Fibroblast of lung (primary cell): Measurements from ENCODE around the gene TCP11.

ENCODE experiments used
- EZH2 ChIP-seq: IDR thresholded peaks from 2 replicates; pipeline ENCODE4 v1.5.1; 2012; ENCODE audit warnings: low read length, control low read depth, mild to moderate bottlenecking; ENCODE audit errors: missing control alignments
- TF ChIP-seq, protein P1 (sequence below), 2 donors: IDR thresholded peaks in 1 of 2; conservative IDR thresholded peaks in 1 of 2; 1 replicate in 1 of 2; 2 replicates in 1 of 2; pipeline ENCODE4 v1.5.1; 2011 to 2012; ENCODE audit warnings: low read length in 2 of 2, control low read depth in 1 of 2, inconsistent platforms in 1 of 2, low read depth in 1 of 2, mild to moderate bottlenecking in 1 of 2

GRCh38 chr6:35161266-35161665 lies 20.1 kb upstream of the TCP11 start:
- TF ChIP-seq, protein P1, sequence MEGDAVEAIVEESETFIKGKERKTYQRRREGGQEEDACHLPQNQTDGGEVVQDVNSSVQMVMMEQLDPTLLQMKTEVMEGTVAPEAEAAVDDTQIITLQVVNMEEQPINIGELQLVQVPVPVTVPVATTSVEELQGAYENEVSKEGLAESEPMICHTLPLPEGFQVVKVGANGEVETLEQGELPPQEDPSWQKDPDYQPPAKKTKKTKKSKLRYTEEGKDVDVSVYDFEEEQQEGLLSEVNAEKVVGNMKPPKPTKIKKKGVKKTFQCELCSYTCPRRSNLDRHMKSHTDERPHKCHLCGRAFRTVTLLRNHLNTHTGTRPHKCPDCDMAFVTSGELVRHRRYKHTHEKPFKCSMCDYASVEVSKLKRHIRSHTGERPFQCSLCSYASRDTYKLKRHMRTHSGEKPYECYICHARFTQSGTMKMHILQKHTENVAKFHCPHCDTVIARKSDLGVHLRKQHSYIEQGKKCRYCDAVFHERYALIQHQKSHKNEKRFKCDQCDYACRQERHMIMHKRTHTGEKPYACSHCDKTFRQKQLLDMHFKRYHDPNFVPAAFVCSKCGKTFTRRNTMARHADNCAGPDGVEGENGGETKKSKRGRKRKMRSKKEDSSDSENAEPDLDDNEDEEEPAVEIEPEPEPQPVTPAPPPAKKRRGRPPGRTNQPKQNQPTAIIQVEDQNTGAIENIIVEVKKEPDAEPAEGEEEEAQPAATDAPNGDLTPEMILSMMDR (conservative IDR thresholded peaks at IDR 0.05 in 1 of 2, IDR thresholded peaks at IDR 0.05 in 1 of 2; ENCODE audit: low read depth in 1 of 2, low read length in 2 of 2) = no peak
- TF ChIP-seq EZH2 = no peak
